ENCODE results near the gene PRCC. TPM values are rescaled to one million over a fixed set of nuclear protein-coding genes. Genes with fewer than 3 reads are reported as not detected.

Gene PRCC
- total RNA-seq, 4 donors from 2014 or later, result 43.3 to 114 (median 46.3) TPM

GRCh38 chr1:156765666-156766065 lies 1.7 kb upstream of the PRCC start:
- Histone ChIP-seq H3K27me3 (no peaks in the 10 kb centered on the region), H3K27ac (peak overlapping the region in 1 of 4 donors; percentile 73), H3K4me1 (peaks cover 0 to 31% (median 4%) of the 10 kb centered on the region in 4 donors), H3K36me3 (peaks cover 0 to 8% (median 0%) of the 10 kb centered on the region in 3 donors), H3K9me3 (no peaks in the 10 kb centered on the region), H3K4me3 (peak overlapping the region in 3 of 4 donors; percentile 45 to 88 (median 69))
- TF ChIP-seq CTCF (IDR thresholded peaks at IDR 0.05) (no peak), POLR2A (IDR thresholded peaks at IDR 0.05) (no peak)
- peak in 1 of 3 donors; percentile 2 for DNase-seq

- peak in 2 of 3 donors; percentile 14 to 74 for DNase-seq
- H3K27me3 ChIP-seq, result no peaks in the 10 kb centered on the region
- H3K27ac ChIP-seq, result peak overlapping the region; percentile 73 to 92 (median 83)
- H3K4me1 ChIP-seq, result peaks cover 0 to 36% (median 4%) of the 10 kb centered on the region in 4 donors
- no peak for TF ChIP-seq CTCF (IDR thresholded peaks at IDR 0.05)
- TF ChIP-seq POLR2A (IDR thresholded peaks at IDR 0.05), result peak in 1 of 2 donors; percentile 33
- H3K36me3 ChIP-seq, result peaks cover 0 to 16% (median 0%) of the 10 kb centered on the region in 3 donors
- no peaks in the 10 kb centered on the region for H3K9me3 ChIP-seq
- peak overlapping the region; percentile 45 to 88 (median 77) for H3K4me3 ChIP-seq
Observed at GRCh38 chr1:156766298-156767100, 836 bp upstream of the PRCC start.

GRCh38 chr1:156767879-156768604 lies 707 bp downstream of the PRCC start:
- H3K27ac ChIP-seq, result peak overlapping the region; percentile 80 to 92 (median 92)
- no peaks in the 10 kb centered on the region for H3K9me3 ChIP-seq
- H3K27me3 ChIP-seq, result no peaks in the 10 kb centered on the region
- DNase-seq, result peak in 1 of 3 donors; percentile 25
- peak overlapping the region; percentile 85 to 92 (median 88) for H3K4me3 ChIP-seq
- peaks cover 0 to 18% (median 0%) of the 10 kb centered on the region in 3 donors for H3K36me3 ChIP-seq
- TF ChIP-seq POLR2A (IDR thresholded peaks at IDR 0.05) (no peak), CTCF (IDR thresholded peaks at IDR 0.05) (no peak)
- peaks cover 0 to 44% (median 4%) of the 10 kb centered on the region in 4 donors for H3K4me1 ChIP-seq

- H3K27ac ChIP-seq, result peak overlapping the region in 2 of 4 donors; percentile 80 to 92
- TF ChIP-seq CTCF (IDR thresholded peaks at IDR 0.05), result no peak
- no peak for TF ChIP-seq POLR2A (IDR thresholded peaks at IDR 0.05)
- no peak for DNase-seq
- peaks cover 0 to 48% (median 4%) of the 10 kb centered on the region in 4 donors for H3K4me1 ChIP-seq
- peaks cover 0 to 18% (median 0%) of the 10 kb centered on the region in 3 donors for H3K36me3 ChIP-seq
- no peaks in the 10 kb centered on the region for H3K27me3 ChIP-seq
- H3K4me3 ChIP-seq, result peak overlapping the region; percentile 85 to 92 (median 88)
- H3K9me3 ChIP-seq, result no peaks in the 10 kb centered on the region
Observed at GRCh38 chr1:156768610-156769295, 1.4 kb downstream of the PRCC start.

GRCh38 chr1:156772222-156772621 lies 4.9 kb downstream of the PRCC start:
- peak in 1 of 3 donors; percentile 0 for DNase-seq
- TF ChIP-seq CTCF (IDR thresholded peaks at IDR 0.05) (peak in 1 of 6 experiments; percentile 34), POLR2A (IDR thresholded peaks at IDR 0.05) (no peak)
- Histone ChIP-seq H3K4me1 (peaks cover 0 to 40% (median 4%) of the 10 kb centered on the region in 4 donors), H3K4me3 (no peak overlapping the region), H3K27me3 (no peaks in the 10 kb centered on the region), H3K27ac (no peak overlapping the region), H3K9me3 (no peaks in the 10 kb centered on the region), H3K36me3 (peaks cover 0 to 18% (median 0%) of the 10 kb centered on the region in 3 donors)
